A549 (cell line): ENCODE results near the gene ZCCHC24. TPM values are rescaled to one million over a fixed set of nuclear protein-coding genes. Genes with fewer than 3 reads are reported as not detected.
A peak's percentile ranks its signal among the peaks of the same experiment; 100 is the strongest.

ENCODE experiments used
- ATAC-seq, 2 experiments: fragments of 200-7000 bp in 1 of 2; fragments of >200 bp in 1 of 2; cut with Nextera tagmentation in 1 of 2; cut with Tn5 transposase in 1 of 2; 3 replicates each; pipeline versions ENCODE4 v1.8.0 to v1.9.1; 2018 to 2020; ENCODE audit warnings: mild to moderate bottlenecking in 1 of 2, moderate library complexity in 1 of 2
- CTCF ChIA-PET: fragments of 300-600 bp; sonication (Branson Sonifier 250); formaldehyde crosslinking; extraction: SDS; loops from one replicate; lab custom pipeline; 2021; ENCODE audit warnings: antibody characterized with exemption, inconsistent platforms; lab: Yijun Ruan, JAX
- POLR2A ChIA-PET: fragments of 350-600 bp; formaldehyde crosslinking; extraction: SDS; loops from one replicate; lab custom pipeline; 2021; ENCODE audit warnings: antibody characterized with exemption, inconsistent platforms; lab: Yijun Ruan, JAX
- DNase-seq, 2 experiments: peaks; one replicate each; pipeline versions ENCODE4 v3.0.0 to v3.0.0-alpha.2; 2011 to 2016; ENCODE audit warnings: low read depth in 1 of 2, low spot score in 1 of 2
- FAIRE-seq: peaks from 2 replicates; lab custom pipeline; 2011; peaks lifted over from hg19 to GRCh38; lab: Jason Lieb, UNC
- H3K27ac ChIP-seq, 2 experiments: fragments of >200 bp; sonication (Bioruptor Twin); formaldehyde crosslinking; 3 replicates each; pipeline ENCODE4 v1.5.1; 2016 to 2017
- H3K4me1 ChIP-seq: fragments of >200 bp; sonication (Bioruptor Twin); formaldehyde crosslinking; 3 replicates; pipeline ENCODE4 v1.6.1; 2016
- H3K4me2 ChIP-seq: fragments of >200 bp; sonication (Bioruptor Twin); formaldehyde crosslinking; 3 replicates; pipeline ENCODE4 v1.6.1; 2016
- H3K4me3 ChIP-seq: fragments of >200 bp; sonication (Bioruptor Twin); formaldehyde crosslinking; 3 replicates; pipeline ENCODE4 v1.5.1; 2016
- H3K9me3 ChIP-seq: fragments of >200 bp; sonication (Bioruptor Twin); formaldehyde crosslinking; 3 replicates; pipeline ENCODE4 v1.6.1; 2016
- BHLHE40 ChIP-seq: IDR thresholded peaks from 2 replicates; pipeline ENCODE4 v1.6.1; 2012; ENCODE audit warnings: low read depth, low read length, inconsistent platforms
- CBX2 ChIP-seq: fragments of 200-600 bp; sonication (generic); IDR thresholded peaks from 2 replicates; pipeline ENCODE4 v1.6.1; 2016; ENCODE audit warnings: low read depth, mild to moderate bottlenecking, borderline replicate concordance
- E2F6 ChIP-seq: IDR thresholded peaks from 2 replicates; pipeline ENCODE4 v1.6.1; 2012; ENCODE audit warnings: low read depth, borderline replicate concordance
- EHMT2 ChIP-seq: fragments of 200-600 bp; sonication (generic); IDR thresholded peaks from 2 replicates; pipeline ENCODE4 v1.6.1; 2016; ENCODE audit warnings: antibody characterized with exemption, low read depth, mild to moderate bottlenecking, moderate library complexity
- ESRRA ChIP-seq: fragments of 150-350 bp; IDR thresholded peaks from 2 replicates; pipeline ENCODE4 v1.6.1; 2014; ENCODE audit warnings: mild to moderate bottlenecking, low read length, borderline replicate concordance
- FOSB ChIP-seq: fragments of 250-450 bp; sonication (Bioruptor Pico); IDR thresholded peaks from 2 replicates; pipeline ENCODE4 v1.5.0; 2020; ENCODE audit warnings: mild to moderate bottlenecking, moderate library complexity
- FOXS1 ChIP-seq: fragments of 250-450 bp; sonication (Bioruptor Pico); IDR thresholded peaks from 2 replicates; pipeline ENCODE4 v1.5.0; 2020; ENCODE audit warnings: mild to moderate bottlenecking, moderate library complexity
- GATA3 ChIP-seq: IDR thresholded peaks from 2 replicates; pipeline ENCODE4 v1.6.1; 2012; ENCODE audit warnings: borderline replicate concordance
- HDAC2 ChIP-seq: fragments of 200-600 bp; sonication (generic); IDR thresholded peaks from 2 replicates; pipeline ENCODE4 v1.6.1; 2016
- HEYL ChIP-seq: fragments of 250-450 bp; sonication (Bioruptor Pico); IDR thresholded peaks from 2 replicates; pipeline ENCODE4 v1.8.0; 2021; ENCODE audit warnings: mild to moderate bottlenecking, moderate library complexity
- HOXB5 ChIP-seq: fragments of 250-450 bp; sonication (Bioruptor Pico); IDR thresholded peaks from 2 replicates; pipeline ENCODE4 v1.5.0; 2020; ENCODE audit warnings: mild to moderate bottlenecking, moderate library complexity
- JUN ChIP-seq, 2 experiments: fragments of >200 bp; sonication (Bioruptor Twin); formaldehyde crosslinking; IDR thresholded peaks; 2 replicates in 1 of 2; 3 replicates in 1 of 2; pipeline ENCODE4 v1.6.1; 2016 to 2017
- KDM1A ChIP-seq: fragments of 200-600 bp; sonication (generic); IDR thresholded peaks from 2 replicates; pipeline ENCODE4 v1.6.1; 2016; ENCODE audit warnings: low read depth, mild to moderate bottlenecking
- KDM5A ChIP-seq: fragments of 200-600 bp; sonication (generic); IDR thresholded peaks from 2 replicates; pipeline ENCODE4 v1.6.1; 2016; ENCODE audit warnings: antibody characterized with exemption, mild to moderate bottlenecking
- MAFK ChIP-seq: fragments of 450-650 bp; IDR thresholded peaks from 2 replicates; pipeline ENCODE4 v1.6.1; 2014; ENCODE audit not compliant: partially characterized antibody
- MAX ChIP-seq: IDR thresholded peaks from 2 replicates; pipeline ENCODE4 v1.6.1; 2012
- MYC ChIP-seq: IDR thresholded peaks from 2 replicates; pipeline ENCODE4 v1.6.1; 2012; ENCODE audit warnings: mild to moderate bottlenecking, inconsistent platforms, low read length, improper control_type of control experiment, borderline replicate concordance
- NPAS2 ChIP-seq: fragments of 250-450 bp; sonication (Bioruptor Pico); IDR thresholded peaks from 2 replicates; pipeline ENCODE4 v1.8.0; 2022; ENCODE audit warnings: mild to moderate bottlenecking, moderate library complexity, borderline replicate concordance
- PBX3 ChIP-seq: IDR thresholded peaks from 2 replicates; pipeline ENCODE4 v1.6.1; 2012
- PHF8 ChIP-seq: fragments of 200-600 bp; sonication (generic); IDR thresholded peaks from 2 replicates; pipeline ENCODE4 v1.6.1; 2016; ENCODE audit warnings: low read depth, mild to moderate bottlenecking, antibody characterized with exemption, moderate library complexity, borderline replicate concordance
- POLR2A ChIP-seq: IDR thresholded peaks from 2 replicates; pipeline ENCODE4 v1.6.1; 2012; ENCODE audit warnings: mild to moderate bottlenecking, low read length
- RARB ChIP-seq: fragments of 250-450 bp; sonication (Bioruptor Pico); IDR thresholded peaks from 2 replicates; pipeline ENCODE4 v1.8.0; 2021; ENCODE audit warnings: mild to moderate bottlenecking, moderate library complexity
- RFX5 ChIP-seq: fragments of 450-650 bp; IDR thresholded peaks from 2 replicates; pipeline ENCODE4 v1.7.1; 2014; ENCODE audit warnings: antibody characterized with exemption, mild to moderate bottlenecking, moderate library complexity
- RNF2 ChIP-seq: fragments of 200-600 bp; sonication (generic); IDR thresholded peaks from 2 replicates; pipeline ENCODE4 v1.6.1; 2016; ENCODE audit warnings: low read depth, mild to moderate bottlenecking, antibody characterized with exemption, moderate library complexity, borderline replicate concordance
- SMC3 ChIP-seq: fragments of >200 bp; sonication (Bioruptor Twin); formaldehyde crosslinking; IDR thresholded peaks from 3 replicates; pipeline ENCODE4 v1.6.1; 2018; ENCODE audit warnings: inconsistent platforms
- ZNF302 ChIP-seq: fragments of 250-450 bp; sonication (Bioruptor Pico); IDR thresholded peaks from 2 replicates; pipeline ENCODE4 v1.9.0; 2021; ENCODE audit warnings: inconsistent platforms, mild to moderate bottlenecking, moderate library complexity
- ZSCAN20 ChIP-seq: fragments of 250-450 bp; sonication (Bioruptor Pico); IDR thresholded peaks from 2 replicates; pipeline ENCODE4 v1.8.0; 2022; ENCODE audit warnings: mild to moderate bottlenecking, moderate library complexity
- WGBS: methylation state at CpG from one replicate; pipeline ENCODE4 v1.1.6; 2017; ENCODE audit errors: missing lambda C conversion rate; 5-methylcytosine and 5-hydroxymethylcytosine counted together
- polyA plus RNA-seq, 4 experiments: library from polyadenylated mRNA; depleted of rRNA in 3 of 4; stranded (reverse); fragments of >200 nt; fragmentation: RNase III in 1 of 4; extraction: RNeasy Plus Mini Kit Qiagen cat#74134 plus additional on column Dnase treatment in 1 of 4; gene quantifications; 2 replicates in 3 of 4; 3 replicates in 1 of 4; pipeline ENCODE4 v1.2.3, GENCODE V29; 2011 to 2017

Gene ZCCHC24
- polyA plus RNA-seq, 2 of the 4 experiments (the other 2 are of a cell fraction): 2.4 to 4.2 TPM

- TF ChIP-seq ESRRA (no peak), RARB (no peak), POLR2A (no peak), JUN (IDR thresholded peaks at IDR 0.05) (no peak), MYC (no peak), MAFK (no peak), PBX3 (no peak), FOXS1 (CRISPR knock-in tag) (no peak), NPAS2 (no peak), ZNF302 (CRISPR knock-in tag) (no peak), RNF2 (no peak), MAX (no peak), EHMT2 (no peak), FOSB (CRISPR knock-in tag) (no peak), GATA3 (no peak), CBX2 (no peak), KDM5A (no peak), SMC3 (no peak), RFX5 (no peak), HOXB5 (CRISPR knock-in tag) (no peak)
- ChIA-PET POLR2A (no interaction called here), CTCF (interaction anchor here (1.0 kb wide), 1 partner anchor 11 kb away, joined by 7 read pairs; no protein-coding TSS in a partner anchor)
- FAIRE-seq: no peak
- Histone ChIP-seq H3K4me2 (no peak overlapping the region), H3K4me1 (peaks cover 27% of the 10 kb centered on the region), H3K4me3 (no peak overlapping the region), H3K9me3 (no peaks in the 10 kb centered on the region), H3K27ac (no peak overlapping the region)
- no peak for DNase-seq
- ATAC-seq: no peak
- 88% methylated on average over 14 of the region's 14 CpGs for WGBS
These were observed 60.5 kb downstream of the ZCCHC24 start for GRCh38 chr10:79384773-79385391.

GRCh38 chr10:79383974-79384606 lies 61.3 kb downstream of the ZCCHC24 start:
- WGBS: 87% methylated on average over 11 of the region's 12 CpGs
- CTCF ChIA-PET: interaction anchor here (1.2 to 1.4 kb wide), 2 partner anchors 84 to 187 kb away, joined by 3 to 4 read pairs; no protein-coding TSS in a partner anchor
- POLR2A ChIA-PET: no interaction called here
- TF ChIP-seq EHMT2: no peak
- TF ChIP-seq RARB: no peak
- no peak for TF ChIP-seq FOSB (CRISPR knock-in tag)
- no peak for TF ChIP-seq KDM1A
- TF ChIP-seq KDM5A: no peak
- no peak for TF ChIP-seq HEYL (CRISPR knock-in tag)
- no peak for TF ChIP-seq PHF8
- no peak for TF ChIP-seq POLR2A
- TF ChIP-seq, all 56 proteins: peak for 0
- ATAC-seq: no peak
- Histone ChIP-seq H3K9me3 (no peaks in the 10 kb centered on the region), H3K4me1 (peaks cover 28% of the 10 kb centered on the region), H3K4me2 (no peak overlapping the region), H3K27ac (no peak overlapping the region), H3K4me3 (no peak overlapping the region)
- no peak for FAIRE-seq
- no peak for DNase-seq

- H3K4me2 ChIP-seq: no peak overlapping the region
- 77% methylated on average over 18 of the region's 18 CpGs for whole genome bisulfite sequencing
- DNase-seq: no peak
- no peaks in the 10 kb centered on the region for H3K9me3 ChIP-seq
- H3K27ac ChIP-seq: peak overlapping the region in 1 of 2 experiments; percentile 55; a peak in 2 of 6 replicates
- TF ChIP-seq HDAC2 (no peak), BHLHE40 (no peak), POLR2A (no peak), JUN (IDR thresholded peaks at IDR 0.05) (no peak), MYC (no peak), ZSCAN20 (CRISPR knock-in tag) (no peak), E2F6 (no peak)
- POLR2A ChIA-PET: no interaction called here
- no peak for FAIRE-seq
- CTCF ChIA-PET: interaction anchor here (0.8 to 1.2 kb wide), 5 partner anchors 8 to 105 kb away, joined by 3 to 7 read pairs (median 4); no protein-coding TSS in a partner anchor
- H3K4me3 ChIP-seq: no peak overlapping the region
- H3K4me1 ChIP-seq: peaks cover 28% of the 10 kb centered on the region
- no peak for ATAC-seq
These were observed 62.9 kb downstream of the ZCCHC24 start for GRCh38 chr10:79382491-79382941.
